H9 (cell line): ENCODE results near the gene MEPCE. TPM values are rescaled to one million over a fixed set of nuclear protein-coding genes. Genes with fewer than 3 reads are reported as not detected.
"Not testable (repeated sequence)": the region's sequence is repeated elsewhere in the genome, so short reads cannot be mapped to it uniquely, and the experiment has no call there.

Experiments
- DNase-seq: peaks from one replicate; pipeline ENCODE4 v3.0.0-alpha.2; 2017
- H2AFZ ChIP-seq: one replicate; pipeline ENCODE4 v1.6.1; 2013; ENCODE audit warnings: mild to moderate bottlenecking, low read length, control low read depth, moderate library complexity
- H2AK5ac ChIP-seq: 2 replicates; pipeline ENCODE4 v1.6.1; 2013; ENCODE audit warnings: low read length, control low read depth, mixed read lengths; ENCODE audit not compliant: insufficient read length
- H2BK120ac ChIP-seq: one replicate; pipeline ENCODE4 v1.6.1; 2013; ENCODE audit warnings: low read depth, mild to moderate bottlenecking, low read length, control low read depth, inconsistent platforms; ENCODE audit not compliant: poor library complexity, severe bottlenecking
- H2BK12ac ChIP-seq: 2 replicates; pipeline ENCODE4 v1.6.1; 2013; ENCODE audit warnings: low read length, control low read depth, mixed read lengths, low read depth; ENCODE audit not compliant: insufficient read length
- H2BK15ac ChIP-seq: 2 replicates; pipeline ENCODE4 v1.6.1; 2013; ENCODE audit warnings: low read depth, low read length, control low read depth
- H2BK20ac ChIP-seq: one replicate; pipeline ENCODE4 v1.6.1; 2013; ENCODE audit warnings: low read depth, mild to moderate bottlenecking, low read length, control low read depth, inconsistent platforms; ENCODE audit not compliant: poor library complexity, severe bottlenecking
- H2BK5ac ChIP-seq: 2 replicates; pipeline ENCODE4 v1.6.1; 2013; ENCODE audit warnings: low read length, control low read depth, mixed read lengths; ENCODE audit not compliant: insufficient read length
- H3K14ac ChIP-seq: 2 replicates; pipeline ENCODE4 v1.6.1; 2013; ENCODE audit warnings: low read length, control low read depth; ENCODE audit not compliant: insufficient read depth
- H3K18ac ChIP-seq: 2 replicates; pipeline ENCODE4 v1.6.1; 2013; ENCODE audit warnings: low read depth, mild to moderate bottlenecking, mixed read lengths, low read length, control low read depth; ENCODE audit not compliant: insufficient read length
- H3K23ac ChIP-seq: 2 replicates; pipeline ENCODE4 v1.6.1; 2013; ENCODE audit warnings: low read length, control low read depth, mixed read lengths, low read depth; ENCODE audit not compliant: insufficient read length
- H3K23me2 ChIP-seq: 2 replicates; pipeline ENCODE4 v1.6.1; 2013; ENCODE audit warnings: low read depth, mild to moderate bottlenecking, mixed read lengths, low read length, control low read depth; ENCODE audit not compliant: insufficient read length, poor library complexity, severe bottlenecking
- H3K27ac ChIP-seq: 2 replicates; pipeline ENCODE4 v1.5.1; 2013; ENCODE audit warnings: low read length, control low read depth, mixed read lengths, low read depth; ENCODE audit not compliant: insufficient read length
- H3K27me3 ChIP-seq: 2 replicates; pipeline ENCODE4 v1.6.1; 2013; ENCODE audit warnings: low read length, control low read depth, inconsistent platforms; ENCODE audit not compliant: insufficient read depth
- H3K4ac ChIP-seq: 2 replicates; pipeline ENCODE4 v1.6.1; 2013; ENCODE audit warnings: low read depth, mild to moderate bottlenecking, control low read depth, inconsistent platforms, low read length, moderate library complexity
- H3K4me1 ChIP-seq: 2 replicates; pipeline ENCODE4 v1.6.1; 2013; ENCODE audit warnings: low read length, control low read depth, inconsistent platforms; ENCODE audit not compliant: insufficient read depth
- H3K4me2 ChIP-seq: 2 replicates; pipeline ENCODE4 v1.6.1; 2013; ENCODE audit warnings: low read length, control low read depth, mixed read lengths; ENCODE audit not compliant: insufficient read length, insufficient read depth
- H3K56ac ChIP-seq: 2 replicates; pipeline ENCODE4 v1.6.1; 2013; ENCODE audit warnings: low read depth, mild to moderate bottlenecking, mixed read lengths, low read length, control low read depth; ENCODE audit not compliant: insufficient read length
- H3K79me1 ChIP-seq: 2 replicates; pipeline ENCODE4 v1.6.1; 2013; ENCODE audit warnings: low read depth, mild to moderate bottlenecking, moderate library complexity, low read length, control low read depth, inconsistent platforms; ENCODE audit not compliant: insufficient read depth, poor library complexity, severe bottlenecking
- H3K79me2 ChIP-seq: 2 replicates; pipeline ENCODE4 v1.6.1; 2013; ENCODE audit warnings: low read length, control low read depth, inconsistent platforms; ENCODE audit not compliant: insufficient read depth
- H3K9ac ChIP-seq: 2 replicates; pipeline ENCODE4 v1.6.1; 2013; ENCODE audit warnings: low read length, control low read depth, mixed read lengths; ENCODE audit not compliant: insufficient read length; ENCODE audit errors: extremely low read depth
- H3K9me3 ChIP-seq: one replicate; pipeline ENCODE4 v1.6.1; 2013; ENCODE audit warnings: low read depth, low read length, inconsistent platforms; ENCODE audit not compliant: control insufficient read depth
- H3T11ph ChIP-seq: one replicate; pipeline ENCODE4 v1.6.1; 2013; ENCODE audit warnings: mild to moderate bottlenecking, low read length, control low read depth, inconsistent platforms
- H4K20me1 ChIP-seq: one replicate; pipeline ENCODE4 v1.6.1; 2013; ENCODE audit not compliant: control insufficient read depth, insufficient read length, insufficient read depth
- H4K5ac ChIP-seq: 2 replicates; pipeline ENCODE4 v1.6.1; 2013; ENCODE audit warnings: low read depth, mild to moderate bottlenecking, mixed read lengths, low read length, control low read depth; ENCODE audit not compliant: insufficient read length
- H4K8ac ChIP-seq: replicated peaks from 2 replicates; pipeline ENCODE4 v1.6.1; 2013; ENCODE audit warnings: low read length, control low read depth, mixed read lengths, low read depth; ENCODE audit not compliant: insufficient read length
- H4K91ac ChIP-seq: 2 replicates; pipeline ENCODE4 v1.6.1; 2013; ENCODE audit warnings: low read depth, mild to moderate bottlenecking, moderate library complexity, mixed read lengths, low read length, control low read depth; ENCODE audit not compliant: insufficient read length
- H3K27ac Mint-ChIP-seq, 3 experiments: 2 replicates in 2 of 3; 3 replicates in 1 of 3; pipeline ENCODE4 v1.8.0; 2020 to 2021; ENCODE audit warnings: mixed read lengths in 3 of 3, mild to moderate bottlenecking in 1 of 3, moderate library complexity in 1 of 3
- H3K27me3 Mint-ChIP-seq: 2 replicates; pipeline ENCODE4 v1.8.0; 2021; ENCODE audit warnings: low read depth, mild to moderate bottlenecking, moderate library complexity, mixed read lengths
- H3K36me3 Mint-ChIP-seq, 3 experiments: 2 replicates in 2 of 3; 3 replicates in 1 of 3; pipeline ENCODE4 v1.8.0; 2020 to 2021; ENCODE audit warnings: low read depth in 3 of 3, mixed read lengths in 3 of 3; ENCODE audit not compliant: insufficient read depth in 1 of 3
- H3K4me1 Mint-ChIP-seq, 2 experiments: 2 replicates each; pipeline ENCODE4 v1.8.0; 2020; ENCODE audit warnings: mixed read lengths in 2 of 2
- H3K4me3 Mint-ChIP-seq, 2 experiments: 2 replicates in 1 of 2; 3 replicates in 1 of 2; pipeline ENCODE4 v1.8.0; 2020 to 2021; ENCODE audit warnings: mild to moderate bottlenecking in 2 of 2, mixed read lengths in 2 of 2, moderate library complexity in 1 of 2
- H3K9me3 Mint-ChIP-seq, 2 experiments: 2 replicates in 1 of 2; 3 replicates in 1 of 2; pipeline ENCODE4 v1.8.0; 2020; ENCODE audit warnings: mild to moderate bottlenecking in 2 of 2, mixed read lengths in 2 of 2, moderate library complexity in 1 of 2
- WGBS: extraction: QIAGEN DNeasy Blood & Tissue Kit; methylation state at CpG from one replicate; pipeline ENCODE4 v1.1.7; 2013; ENCODE audit warnings: missing lambda C conversion rate, low lambda C conversion rate, mixed read lengths; ENCODE audit not compliant: insufficient read length; ENCODE audit errors: extremely low coverage; 5-methylcytosine and 5-hydroxymethylcytosine counted together
- total RNA-seq: library from RNA; stranded (reverse); gene quantifications from 2 replicates; pipeline ENCODE4 v1.2.1, GENCODE V29; 2021
- TF ChIP-seq, protein P1 (sequence below): fragments of 200-600 bp; sonication (generic); conservative IDR thresholded peaks from 3 replicates; pipeline ENCODE4 v1.8.0; 2021; ENCODE audit warnings: antibody characterized with exemption, mild to moderate bottlenecking

The MEPCE gene
- total RNA-seq, 1 experiment from 2014 or later, result 68.0 TPM

DNA sequence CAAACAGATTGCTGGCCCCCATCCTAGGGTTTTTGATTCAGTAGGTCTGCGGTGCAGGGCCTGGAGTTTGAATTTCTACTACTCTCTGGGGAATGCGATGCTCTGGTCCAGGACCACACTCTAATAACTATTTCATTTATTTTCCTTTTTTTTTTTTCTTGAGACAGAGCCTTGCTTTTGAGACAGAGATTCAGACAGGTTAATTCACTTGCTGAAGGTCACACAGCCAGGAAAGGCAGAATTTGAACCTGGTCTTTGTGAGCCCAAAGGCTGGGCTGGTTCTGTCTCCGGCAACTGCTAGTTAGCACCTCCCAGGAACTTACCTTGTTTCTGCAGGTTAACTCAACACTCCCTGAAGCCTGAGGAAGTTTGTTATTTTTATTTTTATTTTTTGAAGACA lies 22.9 kb downstream of the MEPCE start:
- no CpG with 5 or more reads among the region's 3 CpGs for WGBS
- H3K4me3 Mint-ChIP-seq, result no peak overlapping the region

DNA sequence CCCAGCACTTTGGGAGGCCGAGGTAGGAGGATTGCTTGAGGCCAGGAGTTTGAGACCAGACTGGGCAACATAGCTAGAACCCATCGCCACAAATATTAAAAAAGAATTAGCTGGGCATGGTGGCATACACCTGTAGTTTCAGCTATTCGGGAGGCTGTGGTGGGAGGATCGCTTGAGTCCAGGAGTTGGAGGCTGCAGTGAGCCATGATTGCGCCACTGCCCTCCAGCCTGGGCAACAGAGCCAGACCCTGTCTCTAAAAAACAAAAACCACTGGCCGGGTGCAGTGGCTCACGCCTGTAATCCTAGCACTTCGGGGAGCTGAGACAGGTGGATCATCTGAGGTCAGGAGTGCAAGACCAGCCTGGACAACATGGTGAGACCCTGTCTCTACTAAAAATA lies 24.2 kb downstream of the MEPCE start:
- peaks cover 7 to 19% of the 10 kb centered on the region in 2 experiments for H3K4me1 Mint-ChIP-seq
- not testable (repeated sequence) for H3K18ac ChIP-seq, H2AFZ ChIP-seq, H3K27me3 ChIP-seq, H3K4ac ChIP-seq, H4K8ac ChIP-seq, H3K4me2 ChIP-seq, H3K56ac ChIP-seq, H3K4me3 Mint-ChIP-seq, H3K23ac ChIP-seq, H3T11ph ChIP-seq, H3K36me3 Mint-ChIP-seq, H3K9ac ChIP-seq, H2BK15ac ChIP-seq, H3K23me2 ChIP-seq, H3K4me1 ChIP-seq, H4K91ac ChIP-seq, H3K79me2 ChIP-seq, H3K9me3 ChIP-seq, H2BK12ac ChIP-seq, H2BK5ac ChIP-seq, H3K27ac Mint-ChIP-seq, H4K5ac ChIP-seq, H2AK5ac ChIP-seq, H3K9me3 Mint-ChIP-seq, H3K27ac ChIP-seq, DNase-seq, H2BK20ac ChIP-seq, H3K79me1 ChIP-seq, H4K20me1 ChIP-seq, H3K14ac ChIP-seq, H3K27me3 Mint-ChIP-seq, H2BK120ac ChIP-seq
- WGBS, result no CpG with 5 or more reads among the region's 8 CpGs

More for the DNA sequence above, 22.9 kb downstream of the MEPCE start:
- no peak overlapping the region for H3K56ac ChIP-seq
- H4K8ac ChIP-seq, result no peak overlapping the region
- no peaks in the 10 kb centered on the region for H3K23me2 ChIP-seq
- H4K5ac ChIP-seq, result no peak overlapping the region
- Mint-ChIP-seq H3K27ac (no peak overlapping the region), H3K36me3 (no peaks in the 10 kb centered on the region; a peak in 1 of 7 replicates), H3K9me3 (no peaks in the 10 kb centered on the region; a peak in 1 of 5 replicates), H3K4me1 (peaks cover 7 to 19% of the 10 kb centered on the region in 2 experiments), H3K27me3 (peaks cover 3% of the 10 kb centered on the region; the same call in 1 of the 2 replicates)
- H4K20me1 ChIP-seq, result no peaks in the 10 kb centered on the region
- H3K27ac ChIP-seq, result no peak overlapping the region
- H3K14ac ChIP-seq, result no peak overlapping the region
- H3K4ac ChIP-seq, result no peak overlapping the region
- H3K79me2 ChIP-seq, result no peaks in the 10 kb centered on the region
- no peak overlapping the region for H3T11ph ChIP-seq
- H3K9ac ChIP-seq, result no peak overlapping the region
- H2BK5ac ChIP-seq, result no peak overlapping the region
- no peak overlapping the region for H3K4me2 ChIP-seq
- DNase-seq, result no peak
- no peak overlapping the region for H2BK15ac ChIP-seq
- no peaks in the 10 kb centered on the region for H3K4me1 ChIP-seq
- no peak overlapping the region for H2BK120ac ChIP-seq
- H3K23ac ChIP-seq, result no peak overlapping the region
- H3K18ac ChIP-seq, result no peak overlapping the region
- no peaks in the 10 kb centered on the region for H3K79me1 ChIP-seq
- H2AFZ ChIP-seq, result no peak overlapping the region
- H2BK20ac ChIP-seq, result no peak overlapping the region
- H4K91ac ChIP-seq, result no peak overlapping the region
- TF ChIP-seq, protein P1, sequence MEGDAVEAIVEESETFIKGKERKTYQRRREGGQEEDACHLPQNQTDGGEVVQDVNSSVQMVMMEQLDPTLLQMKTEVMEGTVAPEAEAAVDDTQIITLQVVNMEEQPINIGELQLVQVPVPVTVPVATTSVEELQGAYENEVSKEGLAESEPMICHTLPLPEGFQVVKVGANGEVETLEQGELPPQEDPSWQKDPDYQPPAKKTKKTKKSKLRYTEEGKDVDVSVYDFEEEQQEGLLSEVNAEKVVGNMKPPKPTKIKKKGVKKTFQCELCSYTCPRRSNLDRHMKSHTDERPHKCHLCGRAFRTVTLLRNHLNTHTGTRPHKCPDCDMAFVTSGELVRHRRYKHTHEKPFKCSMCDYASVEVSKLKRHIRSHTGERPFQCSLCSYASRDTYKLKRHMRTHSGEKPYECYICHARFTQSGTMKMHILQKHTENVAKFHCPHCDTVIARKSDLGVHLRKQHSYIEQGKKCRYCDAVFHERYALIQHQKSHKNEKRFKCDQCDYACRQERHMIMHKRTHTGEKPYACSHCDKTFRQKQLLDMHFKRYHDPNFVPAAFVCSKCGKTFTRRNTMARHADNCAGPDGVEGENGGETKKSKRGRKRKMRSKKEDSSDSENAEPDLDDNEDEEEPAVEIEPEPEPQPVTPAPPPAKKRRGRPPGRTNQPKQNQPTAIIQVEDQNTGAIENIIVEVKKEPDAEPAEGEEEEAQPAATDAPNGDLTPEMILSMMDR, result no peak
- no peaks in the 10 kb centered on the region for H3K9me3 ChIP-seq
- no peaks in the 10 kb centered on the region for H3K27me3 ChIP-seq
- H2BK12ac ChIP-seq, result no peak overlapping the region
- no peak overlapping the region for H2AK5ac ChIP-seq
